Immature natural killer cell (primary cell): Measurements from ENCODE around the gene FRMD4A. TPM values are rescaled to one million over a fixed set of nuclear protein-coding genes. Genes with fewer than 3 reads are reported as not detected.
"Not testable (repeated sequence)": the region's sequence is repeated elsewhere in the genome, so short reads cannot be mapped to it uniquely, and the experiment has no call there.

Source experiments
- DNase-seq, 3 donors: peaks; one replicate each; pipeline ENCODE4 v3.0.0; 2022; ENCODE audit warnings: mixed read lengths in 1 of 3
- H3K27ac Mint-ChIP-seq, 6 donors: one replicate each; pipeline ENCODE4 v1.8.0; 2020; ENCODE audit warnings: mixed read lengths in 6 of 6, mild to moderate bottlenecking in 5 of 6, inconsistent platforms in 4 of 6, moderate library complexity in 3 of 6
- H3K27me3 Mint-ChIP-seq, 3 donors: one replicate each; pipeline ENCODE4 v1.8.0; 2020 to 2021; ENCODE audit warnings: low read depth in 3 of 3, mild to moderate bottlenecking in 3 of 3, mixed read lengths in 3 of 3, moderate library complexity in 3 of 3, inconsistent platforms in 1 of 3
- H3K36me3 Mint-ChIP-seq, 3 donors: one replicate each; pipeline ENCODE4 v1.8.0; 2020; ENCODE audit warnings: mixed read lengths in 3 of 3, inconsistent platforms in 2 of 3, mild to moderate bottlenecking in 2 of 3
- H3K4me1 Mint-ChIP-seq, 2 donors: one replicate each; pipeline ENCODE4 v1.8.0; 2020; ENCODE audit warnings: inconsistent platforms in 2 of 2, mild to moderate bottlenecking in 2 of 2, mixed read lengths in 2 of 2, moderate library complexity in 1 of 2
- H3K4me3 Mint-ChIP-seq, 5 donors: one replicate each; pipeline ENCODE4 v1.8.0; 2020; ENCODE audit warnings: mild to moderate bottlenecking in 5 of 5, mixed read lengths in 5 of 5, inconsistent platforms in 3 of 5, moderate library complexity in 3 of 5
- H3K9me3 Mint-ChIP-seq, 6 donors: one replicate each; pipeline ENCODE4 v1.8.0; 2020; ENCODE audit warnings: mild to moderate bottlenecking in 6 of 6, mixed read lengths in 6 of 6, inconsistent platforms in 4 of 6, moderate library complexity in 3 of 6
- polyA plus RNA-seq, 3 donors: library from polyadenylated mRNA; unstranded; fragments of 300-500 nt; fragmentation: Illumina TruSeq; gene quantifications; one replicate each; pipeline ENCODE4 v1.2.3, GENCODE V29; 2021

The FRMD4A gene
- polyA plus RNA-seq, 3 donors from 2014 or later: 0.48 TPM; not detected in 2

- no peak overlapping the region for H3K4me3 Mint-ChIP-seq
- DNase-seq: no peak
- H3K4me1 Mint-ChIP-seq: no peaks in the 10 kb centered on the region
- H3K27ac Mint-ChIP-seq: no peak overlapping the region
- H3K36me3 Mint-ChIP-seq: no peaks in the 10 kb centered on the region
- H3K27me3 Mint-ChIP-seq: peaks cover 0 to 8% (median 6%) of the 10 kb centered on the region in 3 donors
- H3K9me3 Mint-ChIP-seq: no peaks in the 10 kb centered on the region
These were observed 270.2 kb downstream of the FRMD4A start for GRCh38 chr10:14060320-14061070.

DNA sequence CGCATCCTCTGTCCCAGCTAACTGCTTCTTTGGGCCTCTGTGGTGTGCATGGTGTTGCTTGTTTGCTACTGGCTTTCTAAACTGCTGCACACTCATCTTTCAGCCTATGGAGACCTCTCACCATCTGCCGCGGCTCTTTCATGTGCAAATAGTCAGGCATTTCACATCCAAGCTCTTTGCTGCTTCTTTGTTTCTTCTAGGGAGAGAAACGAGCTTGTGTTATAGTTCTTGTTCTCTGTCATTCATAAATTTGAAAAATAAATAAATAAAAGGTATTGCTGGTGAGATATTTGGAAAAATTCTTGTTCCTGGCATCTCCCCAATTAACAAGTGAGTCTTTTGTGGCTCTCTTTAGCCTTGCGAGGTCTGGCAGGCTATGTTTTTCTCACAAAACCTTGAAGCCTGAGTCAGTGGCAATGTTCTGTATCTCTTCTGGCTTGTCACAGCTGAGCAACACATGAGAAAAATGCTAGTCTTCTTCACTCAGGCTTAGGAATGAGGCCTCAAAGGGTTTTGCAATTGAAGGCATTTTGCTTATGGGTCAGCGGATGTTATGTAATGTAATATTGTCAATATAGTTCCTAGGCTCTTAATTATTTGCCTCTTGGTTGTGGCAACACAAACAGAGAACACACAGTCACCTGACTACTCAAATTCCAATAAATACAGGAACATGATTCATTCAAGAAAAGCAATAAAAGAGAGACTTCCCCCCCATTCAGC, 274.0 kb downstream of the FRMD4A start:
- Mint-ChIP-seq H3K36me3 (no peaks in the 10 kb centered on the region), H3K4me1 (no peaks in the 10 kb centered on the region), H3K27me3 (peaks cover 0 to 12% (median 4%) of the 10 kb centered on the region in 3 donors), H3K4me3 (no peak overlapping the region), H3K27ac (no peak overlapping the region), H3K9me3 (no peaks in the 10 kb centered on the region)
- DNase-seq: no peak

- H3K9me3 Mint-ChIP-seq: no peaks in the 10 kb centered on the region
- peaks cover 2 to 13% (median 4%) of the 10 kb centered on the region in 3 donors for H3K27me3 Mint-ChIP-seq
- H3K4me3 Mint-ChIP-seq: no peak overlapping the region
- no peaks in the 10 kb centered on the region for H3K36me3 Mint-ChIP-seq
- H3K27ac Mint-ChIP-seq: no peak overlapping the region
- no peaks in the 10 kb centered on the region for H3K4me1 Mint-ChIP-seq
- no peak for DNase-seq
These were observed 277.8 kb downstream of the FRMD4A start for GRCh38 chr10:14052931-14053330.

DNA sequence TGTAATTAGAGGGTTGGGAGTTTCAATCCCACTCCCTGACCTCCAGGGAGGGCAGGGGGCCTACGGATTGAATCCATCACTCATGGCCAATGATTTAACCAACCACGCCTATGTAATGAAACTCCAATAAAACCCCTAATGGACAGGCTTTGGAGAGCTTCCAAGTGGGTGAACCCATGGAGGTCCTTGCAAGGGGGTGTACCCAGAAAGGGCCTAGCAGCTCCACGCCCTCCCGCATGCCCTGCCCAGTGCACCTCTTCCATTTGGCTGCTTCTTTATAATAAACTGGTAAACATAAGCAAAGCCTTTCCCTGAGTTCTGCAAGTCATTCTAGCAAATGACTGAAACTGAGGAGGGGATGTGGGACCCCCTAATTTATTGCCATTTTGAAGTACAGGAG, 280.1 kb downstream of the FRMD4A start:
- no peak overlapping the region for H3K4me3 Mint-ChIP-seq
- H3K9me3 Mint-ChIP-seq: no peaks in the 10 kb centered on the region
- no peaks in the 10 kb centered on the region for H3K4me1 Mint-ChIP-seq
- no peak for DNase-seq
- H3K27me3 Mint-ChIP-seq: peaks cover 2 to 13% (median 4%) of the 10 kb centered on the region in 3 donors
- H3K27ac Mint-ChIP-seq: no peak overlapping the region
- H3K36me3 Mint-ChIP-seq: no peaks in the 10 kb centered on the region

GRCh38 chr10:14048930-14049613, 281.7 kb downstream of the FRMD4A start:
- no peaks in the 10 kb centered on the region for H3K9me3 Mint-ChIP-seq
- peaks cover 0 to 6% (median 4%) of the 10 kb centered on the region in 3 donors for H3K27me3 Mint-ChIP-seq
- no peak for DNase-seq
- no peaks in the 10 kb centered on the region for H3K4me1 Mint-ChIP-seq
- H3K36me3 Mint-ChIP-seq: no peaks in the 10 kb centered on the region
- no peak overlapping the region for H3K4me3 Mint-ChIP-seq
- no peak overlapping the region for H3K27ac Mint-ChIP-seq

DNA sequence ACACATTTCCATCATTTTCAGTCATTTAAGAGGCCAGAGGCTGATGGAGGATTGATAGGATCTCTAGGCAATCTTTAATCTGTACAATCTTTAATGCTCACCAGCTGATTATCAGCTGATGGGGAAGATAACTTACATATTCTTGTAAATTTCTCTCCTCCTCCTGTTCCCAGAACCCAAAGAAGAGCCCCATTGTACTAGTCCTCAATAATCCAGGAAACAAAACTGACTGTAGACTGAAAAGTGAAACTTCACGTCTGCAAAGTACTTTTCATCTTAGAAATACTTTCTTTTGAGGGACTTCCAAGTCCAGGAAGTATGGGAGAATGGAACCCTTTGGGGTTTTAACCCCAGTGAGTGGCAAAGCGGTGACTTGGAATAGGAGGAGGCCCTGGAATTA, 283.3 kb downstream of the FRMD4A start:
- peaks cover 3 to 4% (median 4%) of the 10 kb centered on the region in 3 donors for H3K27me3 Mint-ChIP-seq
- no peaks in the 10 kb centered on the region for H3K9me3 Mint-ChIP-seq
- H3K4me3 Mint-ChIP-seq: no peak overlapping the region
- H3K27ac Mint-ChIP-seq: no peak overlapping the region
- H3K4me1 Mint-ChIP-seq: no peaks in the 10 kb centered on the region
- no peaks in the 10 kb centered on the region for H3K36me3 Mint-ChIP-seq
- no peak for DNase-seq

DNA sequence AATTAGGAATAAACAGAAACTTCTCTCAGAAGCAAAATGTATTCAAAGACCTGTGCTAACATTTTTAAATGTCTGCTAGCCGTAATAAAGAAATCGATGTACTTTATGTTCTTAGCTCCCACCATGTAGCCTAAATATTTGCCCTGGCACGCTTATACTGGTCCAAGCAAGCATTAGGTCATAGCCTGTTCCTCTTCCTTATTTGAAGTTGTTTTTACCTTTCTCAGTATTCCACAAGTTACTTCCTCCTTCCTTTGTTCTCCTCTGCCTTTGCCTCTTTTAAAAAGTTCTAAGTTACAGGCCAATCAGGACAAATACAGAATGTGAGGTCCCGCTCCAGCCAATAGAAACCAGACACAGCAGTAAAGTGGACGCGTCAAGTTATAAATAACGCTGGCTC, 288.7 kb downstream of the FRMD4A start:
- H3K9me3 Mint-ChIP-seq, H3K27ac Mint-ChIP-seq, DNase-seq, H3K4me1 Mint-ChIP-seq, H3K36me3 Mint-ChIP-seq, H3K4me3 Mint-ChIP-seq, H3K27me3 Mint-ChIP-seq: not testable (repeated sequence)

GRCh38 chr10:14040787-14041631, 289.7 kb downstream of the FRMD4A start:
- no peak overlapping the region for H3K4me3 Mint-ChIP-seq
- no peaks in the 10 kb centered on the region for H3K36me3 Mint-ChIP-seq
- no peak for DNase-seq

GRCh38 chr10:14039968-14040668, 290.6 kb downstream of the FRMD4A start:
- H3K9me3 Mint-ChIP-seq: no peaks in the 10 kb centered on the region
- no peaks in the 10 kb centered on the region for H3K4me1 Mint-ChIP-seq
- peaks cover 0 to 4% (median 1%) of the 10 kb centered on the region in 3 donors for H3K27me3 Mint-ChIP-seq
- H3K27ac Mint-ChIP-seq: no peak overlapping the region
- H3K4me3 Mint-ChIP-seq: no peak overlapping the region
- no peaks in the 10 kb centered on the region for H3K36me3 Mint-ChIP-seq
- DNase-seq: no peak

More at GRCh38 chr10:14040787-14041631, 289.7 kb downstream of the FRMD4A start:
- Mint-ChIP-seq H3K27ac (no peak overlapping the region), H3K27me3 (peaks cover 0 to 4% (median 2%) of the 10 kb centered on the region in 3 donors), H3K9me3 (no peaks in the 10 kb centered on the region), H3K4me1 (no peaks in the 10 kb centered on the region)

GRCh38 chr10:14036233-14036632, 294.5 kb downstream of the FRMD4A start:
- peaks cover 0 to 4% (median 2%) of the 10 kb centered on the region in 3 donors for H3K27me3 Mint-ChIP-seq
- H3K27ac Mint-ChIP-seq: no peak overlapping the region
- DNase-seq: no peak
- no peaks in the 10 kb centered on the region for H3K36me3 Mint-ChIP-seq
- no peaks in the 10 kb centered on the region for H3K4me1 Mint-ChIP-seq
- peaks cover 0 to 2% (median 0%) of the 10 kb centered on the region in 6 donors for H3K9me3 Mint-ChIP-seq
- no peak overlapping the region for H3K4me3 Mint-ChIP-seq

DNA sequence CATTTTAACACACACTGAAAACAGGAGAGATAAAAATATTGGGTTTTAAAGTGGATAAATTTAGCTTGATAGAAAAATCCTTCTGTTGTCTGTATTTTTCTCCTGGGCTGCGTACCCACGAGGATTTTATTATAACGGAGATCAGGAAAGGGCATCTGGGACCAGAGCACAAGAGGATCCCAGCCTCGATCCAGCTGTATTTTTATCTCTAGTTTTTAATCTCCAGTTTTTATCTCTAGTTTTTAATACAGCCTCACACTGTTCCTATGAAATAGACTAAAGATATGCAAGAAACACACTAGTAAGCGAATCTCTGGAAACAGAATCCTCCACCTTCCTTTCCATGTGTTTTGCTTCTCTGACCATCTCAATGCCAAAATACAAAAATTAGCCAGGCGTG, 295.2 kb downstream of the FRMD4A start:
- Mint-ChIP-seq H3K9me3 (peaks cover 0 to 2% (median 0%) of the 10 kb centered on the region in 6 donors), H3K27me3 (peaks cover 0 to 6% (median 2%) of the 10 kb centered on the region in 3 donors), H3K4me3 (no peak overlapping the region), H3K4me1 (no peaks in the 10 kb centered on the region), H3K36me3 (no peaks in the 10 kb centered on the region), H3K27ac (no peak overlapping the region)
- DNase-seq: no peak

DNA sequence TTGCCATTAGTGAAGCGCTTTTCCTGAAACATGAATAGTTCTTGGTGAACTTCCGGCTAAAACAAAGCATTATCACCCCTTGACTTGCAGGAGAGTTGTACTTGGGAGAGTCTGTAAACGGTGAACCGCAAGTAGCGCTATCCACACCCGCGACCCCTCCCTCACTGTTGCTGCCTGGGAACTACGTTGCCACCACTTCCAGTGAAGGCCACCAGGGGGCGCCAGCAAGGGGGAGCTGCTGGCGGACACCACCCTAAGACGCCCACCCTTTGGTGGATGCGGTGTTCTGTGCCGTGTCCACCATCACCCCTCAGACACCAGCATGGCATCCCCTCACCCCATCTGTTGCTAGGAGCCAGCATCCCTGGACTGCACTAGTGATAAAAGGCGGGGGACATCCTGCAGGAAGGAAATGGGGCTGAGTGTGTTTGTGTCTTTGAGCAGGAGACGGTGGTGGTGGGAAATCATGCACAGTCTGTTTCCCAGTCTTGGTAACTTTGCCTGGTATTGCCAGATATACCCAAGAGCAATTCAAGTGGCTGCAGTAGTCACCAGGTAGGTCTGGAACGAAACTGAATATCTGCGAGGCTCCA, 298.2 kb downstream of the FRMD4A start:
- Mint-ChIP-seq H3K27me3 (peaks cover 2 to 9% (median 4%) of the 10 kb centered on the region in 3 donors), H3K4me3 (no peak overlapping the region), H3K4me1 (no peaks in the 10 kb centered on the region), H3K9me3 (peaks cover 0 to 2% (median 0%) of the 10 kb centered on the region in 6 donors), H3K27ac (no peak overlapping the region), H3K36me3 (no peaks in the 10 kb centered on the region)
- DNase-seq: peak in 1 of 3 donors; percentile 9
